SU-DHL-6 (cell line): ENCODE results near the gene MTERF4.

ENCODE experiments used
- H2AFZ ChIP-seq: fragments of 200-600 bp; sonication (generic); 2 replicates; pipeline ENCODE4 v1.6.1; 2014; ENCODE audit warnings: low read depth, mild to moderate bottlenecking, moderate library complexity, mixed read lengths, antibody characterized with exemption, low read length; ENCODE audit not compliant: severe bottlenecking
- H3F3A ChIP-seq: fragments of 200-600 bp; shearing (Covaris generic); 2 replicates; pipeline ENCODE4 v1.6.0; 2016; ENCODE audit warnings: antibody characterized with exemption, mild to moderate bottlenecking; ENCODE audit not compliant: insufficient read depth
- H3K27ac ChIP-seq: fragments of 200-600 bp; sonication (generic); 2 replicates; pipeline ENCODE4 v1.5.1; 2016; ENCODE audit warnings: low read depth, mild to moderate bottlenecking, low read length, moderate library complexity, mixed read lengths
- H3K27me3 ChIP-seq: fragments of 200-600 bp; sonication (generic), shearing (Covaris generic); 2 replicates; pipeline ENCODE4 v1.6.0; 2014; ENCODE audit warnings: mild to moderate bottlenecking, low read length
- H3K36me3 ChIP-seq: fragments of 200-600 bp; sonication (generic); 2 replicates; pipeline ENCODE4 v1.6.1; 2014; ENCODE audit warnings: mild to moderate bottlenecking, low read length, mixed read lengths
- H3K4me2 ChIP-seq: fragments of 300-600, 200-600 bp; shearing (Covaris generic), sonication (generic); 2 replicates; pipeline ENCODE4 v1.6.0; 2014; ENCODE audit warnings: low read length, low read depth, mild to moderate bottlenecking; ENCODE audit not compliant: poor library complexity, severe bottlenecking
- H3K4me3 ChIP-seq: fragments of 200-600 bp; sonication (generic); 2 replicates; pipeline ENCODE4 v1.5.1; 2014; ENCODE audit warnings: antibody characterized with exemption, low read length, mild to moderate bottlenecking, mixed read lengths; ENCODE audit not compliant: insufficient read depth, poor library complexity, severe bottlenecking
- H3K79me2 ChIP-seq: fragments of 200-600 bp; sonication (generic); 2 replicates; pipeline ENCODE4 v1.6.1; 2014; ENCODE audit warnings: mild to moderate bottlenecking, low read length, moderate library complexity; ENCODE audit not compliant: insufficient read depth
- H3K9ac ChIP-seq: fragments of 200-600 bp; sonication (generic); 2 replicates; pipeline ENCODE4 v1.7.0; 2014; ENCODE audit warnings: mild to moderate bottlenecking, low read length
- H3K9me2 ChIP-seq: fragments of 200-600 bp; sonication (generic); replicated peaks from 2 replicates; pipeline ENCODE4 v1.6.1; 2014; ENCODE audit warnings: low read length; ENCODE audit not compliant: insufficient read depth
- H3K9me3 ChIP-seq: fragments of 200-600 bp; sonication (generic); 2 replicates; pipeline ENCODE4 v1.6.1; 2014; ENCODE audit warnings: low read length, mixed read lengths; ENCODE audit not compliant: insufficient read depth
- H4K20me1 ChIP-seq: fragments of 200-600 bp; sonication (generic); 2 replicates; pipeline ENCODE4 v1.6.1; 2014; ENCODE audit warnings: low read depth, mild to moderate bottlenecking, antibody characterized with exemption, low read length, moderate library complexity, mixed read lengths
- CTCF ChIP-seq: fragments of 200-600 bp; sonication (generic); IDR thresholded peaks from one replicate; pipeline ENCODE4 v1.5.1; 2017; ENCODE audit warnings: antibody characterized with exemption, mild to moderate bottlenecking, low read length, moderate library complexity; ENCODE audit not compliant: insufficient read depth, poor library complexity, severe bottlenecking
- EZH2phosphoT487 ChIP-seq: fragments of 200-600 bp; sonication (generic), shearing (Covaris generic); conservative IDR thresholded peaks from 2 replicates; pipeline ENCODE4 v1.6.1; 2018; ENCODE audit warnings: mild to moderate bottlenecking, antibody characterized with exemption, low read length, moderate library complexity, mixed read lengths

Gene MTERF4

GRCh38 chr2:241116606-241117560, 14.8 kb upstream of the MTERF4 start:
- no peaks in the 10 kb centered on the region; the same call in 1 of the 2 replicates for H3K9me3 ChIP-seq
- 0 out of 2 replicates have a peak, but pooled peaks cover 1% of the 10 kb centered on the region for H3F3A ChIP-seq
- no peak overlapping the region for H2AFZ ChIP-seq
- no peaks in the 10 kb centered on the region for H3K27me3 ChIP-seq
- no peak overlapping the region for H3K4me2 ChIP-seq
- H3K27ac ChIP-seq = no peak overlapping the region
- no peaks in the 10 kb centered on the region for H3K79me2 ChIP-seq
- peaks cover 17% of the 10 kb centered on the region for H3K36me3 ChIP-seq
- no peaks in the 10 kb centered on the region for H3K9me2 ChIP-seq
- no peak overlapping the region for H3K4me3 ChIP-seq
- no peak overlapping the region for H3K9ac ChIP-seq
- H4K20me1 ChIP-seq = no peaks in the 10 kb centered on the region
- TF ChIP-seq EZH2phosphoT487 = no peak
- no peak for TF ChIP-seq CTCF

GRCh38 chr2:241115361-241115760, 13.3 kb upstream of the MTERF4 start:
- Histone ChIP-seq H3K36me3 (peaks cover 3% of the 10 kb centered on the region; the same call in 1 of the 2 replicates), H3K4me3 (no peak overlapping the region), H4K20me1 (no peaks in the 10 kb centered on the region)

GRCh38 chr2:241114836-241115235, 12.7 kb upstream of the MTERF4 start:
- H3K4me3 ChIP-seq = no peak overlapping the region
- H3K27me3 ChIP-seq = no peaks in the 10 kb centered on the region
- H3K27ac ChIP-seq = no peak overlapping the region
- no peak overlapping the region for H3K9ac ChIP-seq
- H3F3A ChIP-seq = no peaks in the 10 kb centered on the region
- H3K36me3 ChIP-seq = peaks cover 3% of the 10 kb centered on the region; the same call in 1 of the 2 replicates
- no peak overlapping the region for H3K4me2 ChIP-seq
- H2AFZ ChIP-seq = no peak overlapping the region
- no peak for TF ChIP-seq EZH2phosphoT487
- no peak for TF ChIP-seq CTCF
- H3K9me3 ChIP-seq = no peaks in the 10 kb centered on the region
- no peaks in the 10 kb centered on the region for H3K79me2 ChIP-seq
- no peaks in the 10 kb centered on the region for H3K9me2 ChIP-seq
- no peaks in the 10 kb centered on the region for H4K20me1 ChIP-seq

More at GRCh38 chr2:241115361-241115760, 13.3 kb upstream of the MTERF4 start:
- H3F3A ChIP-seq = no peaks in the 10 kb centered on the region
- no peaks in the 10 kb centered on the region for H3K79me2 ChIP-seq
- no peak overlapping the region for H2AFZ ChIP-seq
- H3K4me2 ChIP-seq = no peak overlapping the region
- no peaks in the 10 kb centered on the region for H3K9me3 ChIP-seq
- no peak overlapping the region for H3K9ac ChIP-seq
- H3K27me3 ChIP-seq = no peaks in the 10 kb centered on the region
- H3K27ac ChIP-seq = no peak overlapping the region
- no peaks in the 10 kb centered on the region for H3K9me2 ChIP-seq
- TF ChIP-seq CTCF = no peak
- no peak for TF ChIP-seq EZH2phosphoT487
